Lower leg skin (tissue), 3 donors: ENCODE results near the gene HTR7.

Experiments
- POLR2A ChIP-seq, 2 donors: fragments of 450-650 bp; IDR thresholded peaks; one replicate each; pipeline ENCODE4 v1.6.1; 2016 to 2017; ENCODE audit warnings: antibody characterized with exemption in 2 of 2, mild to moderate bottlenecking in 1 of 2, moderate library complexity in 1 of 2
- TF ChIP-seq, protein P1 (sequence below), 3 donors: fragments of 450-650 bp; IDR thresholded peaks; one replicate each; pipeline ENCODE4 v1.5.1; 2016; ENCODE audit warnings: antibody characterized with exemption in 3 of 3, mild to moderate bottlenecking in 3 of 3, moderate library complexity in 2 of 3

DNA sequence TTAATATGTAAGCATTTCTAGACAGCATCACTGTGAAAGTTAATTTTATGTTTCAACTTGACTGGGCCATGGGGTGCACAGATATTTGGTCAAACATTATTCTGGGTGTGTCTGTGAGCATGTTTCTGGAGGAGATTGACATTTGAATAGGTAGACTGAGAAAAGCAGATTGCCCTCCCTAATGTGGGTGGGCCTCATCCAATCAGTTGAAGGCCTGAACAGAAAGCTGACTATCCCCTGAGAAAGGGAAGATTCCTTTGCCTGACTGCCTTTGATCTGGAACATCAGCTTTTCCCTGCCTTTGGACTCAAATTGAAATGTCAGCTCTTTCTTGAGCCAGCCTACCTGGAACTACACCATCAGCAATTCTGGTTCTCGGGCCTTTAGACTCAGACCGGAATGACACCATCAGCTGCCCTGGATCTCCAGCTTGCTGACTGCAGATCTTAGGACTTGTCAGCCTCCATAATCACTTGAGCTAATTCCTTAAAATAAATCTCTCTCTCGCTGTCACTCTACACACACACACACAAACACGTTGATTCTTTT, 8.3 kb upstream of the HTR7 start:
- TF ChIP-seq, protein P1, sequence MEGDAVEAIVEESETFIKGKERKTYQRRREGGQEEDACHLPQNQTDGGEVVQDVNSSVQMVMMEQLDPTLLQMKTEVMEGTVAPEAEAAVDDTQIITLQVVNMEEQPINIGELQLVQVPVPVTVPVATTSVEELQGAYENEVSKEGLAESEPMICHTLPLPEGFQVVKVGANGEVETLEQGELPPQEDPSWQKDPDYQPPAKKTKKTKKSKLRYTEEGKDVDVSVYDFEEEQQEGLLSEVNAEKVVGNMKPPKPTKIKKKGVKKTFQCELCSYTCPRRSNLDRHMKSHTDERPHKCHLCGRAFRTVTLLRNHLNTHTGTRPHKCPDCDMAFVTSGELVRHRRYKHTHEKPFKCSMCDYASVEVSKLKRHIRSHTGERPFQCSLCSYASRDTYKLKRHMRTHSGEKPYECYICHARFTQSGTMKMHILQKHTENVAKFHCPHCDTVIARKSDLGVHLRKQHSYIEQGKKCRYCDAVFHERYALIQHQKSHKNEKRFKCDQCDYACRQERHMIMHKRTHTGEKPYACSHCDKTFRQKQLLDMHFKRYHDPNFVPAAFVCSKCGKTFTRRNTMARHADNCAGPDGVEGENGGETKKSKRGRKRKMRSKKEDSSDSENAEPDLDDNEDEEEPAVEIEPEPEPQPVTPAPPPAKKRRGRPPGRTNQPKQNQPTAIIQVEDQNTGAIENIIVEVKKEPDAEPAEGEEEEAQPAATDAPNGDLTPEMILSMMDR (IDR thresholded peaks at IDR 0.05), result no peak
- no peak for TF ChIP-seq POLR2A (IDR thresholded peaks at IDR 0.05)
